ENCODE results near the gene UNC13C.

The UNC13C gene

DNA sequence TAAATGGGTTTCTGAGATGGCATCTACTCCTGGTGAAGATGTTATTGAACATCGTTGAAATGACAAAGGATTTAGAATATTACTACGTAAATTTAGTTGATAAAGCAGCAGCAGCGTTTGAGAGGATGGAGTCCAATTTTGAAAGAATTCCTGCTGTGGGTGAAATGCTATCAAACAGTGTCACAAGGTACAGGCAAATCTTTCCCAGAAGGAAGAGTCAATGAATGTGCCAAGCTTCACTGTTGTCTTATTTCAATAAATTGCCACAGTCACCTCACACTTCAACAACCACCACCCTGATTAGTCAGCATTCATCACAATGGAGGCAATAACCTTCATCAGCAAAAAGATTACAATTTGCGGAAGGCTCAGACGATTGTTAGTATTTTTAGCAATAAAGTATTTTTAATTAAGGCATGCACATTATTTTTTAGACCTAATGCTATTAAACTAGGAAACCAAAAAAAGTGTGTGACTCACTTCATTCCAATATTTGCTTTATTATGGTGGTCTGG lies 142.8 kb downstream of the UNC13C start:
- no peak for DNase-seq

DNA sequence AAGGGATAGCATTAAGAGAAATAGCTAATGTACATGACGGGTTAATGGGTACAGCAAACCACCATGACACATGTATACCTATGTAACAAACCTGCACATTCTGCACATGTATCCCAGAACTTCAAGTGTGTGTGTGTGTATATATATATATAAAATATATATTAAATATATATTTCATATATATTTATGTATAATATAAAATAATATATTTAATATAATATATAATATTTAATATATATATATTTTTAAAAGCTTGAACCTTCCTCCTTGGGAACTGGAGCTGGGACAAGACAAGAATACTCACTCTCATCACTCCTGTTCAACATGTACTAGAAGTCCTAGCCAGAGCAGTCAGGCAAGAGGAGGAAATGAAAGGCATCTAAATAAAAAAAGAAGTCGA lies 149.3 kb downstream of the UNC13C start:
- DNase-seq: no peak

DNA sequence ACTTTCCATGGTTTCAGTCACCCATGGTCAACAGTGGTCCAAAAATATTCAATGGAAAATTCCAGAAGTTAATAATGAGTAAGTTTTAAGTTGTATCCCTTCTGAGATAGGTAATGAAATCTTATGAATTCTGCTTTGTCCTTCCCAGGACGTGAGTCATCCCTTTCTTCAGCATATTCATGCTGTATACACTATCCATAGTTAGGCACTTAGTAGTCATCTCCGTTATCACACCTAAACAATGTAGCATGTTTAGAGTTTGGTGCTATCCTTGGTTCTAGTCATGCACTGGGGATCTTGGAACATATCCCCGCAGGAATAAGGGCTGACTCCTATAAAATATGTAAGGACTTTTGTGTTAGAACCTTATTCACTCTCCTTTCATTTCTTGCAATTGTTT lies 153.2 kb downstream of the UNC13C start:
- no peak for DNase-seq

DNA sequence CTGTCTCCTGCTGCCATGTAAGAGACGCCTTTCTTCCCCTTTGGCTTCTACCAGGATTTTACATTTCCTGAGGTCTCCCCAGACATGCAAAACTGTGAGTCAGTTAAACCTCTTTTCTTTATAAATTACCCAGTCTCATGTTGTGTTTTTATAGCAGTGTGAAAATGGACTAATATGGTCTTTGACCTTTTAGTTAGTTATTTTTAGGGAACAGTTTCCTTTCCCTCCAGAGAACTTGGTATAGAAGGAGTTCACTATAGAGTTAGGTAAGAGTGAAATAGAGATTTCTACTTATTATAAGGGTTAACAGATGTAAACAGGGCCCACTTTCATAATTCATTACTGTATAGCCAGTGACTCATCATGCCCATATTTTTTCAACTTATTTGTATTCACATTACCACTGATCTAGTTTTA lies 170.9 kb downstream of the UNC13C start:
- DNase-seq: no peak

DNA sequence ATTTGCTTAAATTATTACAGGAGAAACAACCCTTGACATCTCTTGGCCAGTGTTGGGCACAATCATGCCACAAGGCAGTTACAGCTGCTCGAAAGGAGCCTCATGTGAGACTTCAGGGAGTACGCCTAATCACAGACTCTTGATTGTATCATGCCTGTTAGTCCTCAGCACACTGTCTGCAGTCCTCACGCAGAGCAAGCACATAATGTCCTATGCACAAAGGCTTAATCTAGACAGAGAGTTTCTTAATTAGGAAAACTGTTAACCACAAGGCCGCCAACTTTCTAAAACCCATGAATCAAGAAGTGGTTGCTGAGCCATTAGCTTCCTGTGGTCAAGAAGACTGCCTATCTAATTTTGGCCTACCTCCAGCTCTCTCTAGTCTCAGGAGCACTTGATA lies 172.0 kb downstream of the UNC13C start:
- no peak for DNase-seq

DNA sequence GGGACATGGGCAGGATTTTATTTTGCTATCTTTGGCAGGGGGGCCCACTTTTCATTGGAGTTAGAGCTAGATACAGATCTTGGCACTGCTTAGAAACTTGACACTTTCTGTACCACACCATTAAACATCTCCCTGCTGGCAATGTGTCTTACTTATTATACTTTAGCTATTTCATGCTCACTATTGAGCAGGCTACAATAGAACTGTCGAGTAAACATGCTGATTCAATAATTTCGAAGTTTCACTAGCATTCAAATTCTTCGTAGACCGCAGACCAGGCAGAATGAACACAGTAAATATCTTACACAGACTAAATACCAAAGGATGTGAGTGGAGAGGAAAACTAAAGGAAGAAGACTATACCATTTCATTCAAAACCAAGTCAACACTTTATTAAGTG lies 180.8 kb downstream of the UNC13C start:
- DNase-seq: no peak

DNA sequence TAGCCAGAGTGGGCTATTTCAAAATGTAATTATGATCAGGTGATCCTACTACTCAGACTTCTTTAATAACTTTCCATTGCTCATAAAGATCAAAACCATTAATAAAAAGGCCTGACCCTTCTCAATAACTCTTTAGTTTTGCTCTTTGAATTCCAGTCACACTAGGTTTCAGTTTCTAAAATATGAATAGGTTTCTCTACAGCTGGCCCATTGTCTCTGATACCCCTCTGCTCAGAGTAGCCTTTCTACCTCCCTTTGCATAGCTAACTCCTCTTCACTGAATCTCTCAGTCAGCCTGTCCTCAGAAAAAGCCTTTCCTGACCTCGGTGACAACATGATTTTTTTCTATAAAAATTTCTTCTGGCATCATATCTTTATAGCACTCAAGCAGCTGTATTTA lies 209.1 kb downstream of the UNC13C start:
- no peak for DNase-seq

DNA sequence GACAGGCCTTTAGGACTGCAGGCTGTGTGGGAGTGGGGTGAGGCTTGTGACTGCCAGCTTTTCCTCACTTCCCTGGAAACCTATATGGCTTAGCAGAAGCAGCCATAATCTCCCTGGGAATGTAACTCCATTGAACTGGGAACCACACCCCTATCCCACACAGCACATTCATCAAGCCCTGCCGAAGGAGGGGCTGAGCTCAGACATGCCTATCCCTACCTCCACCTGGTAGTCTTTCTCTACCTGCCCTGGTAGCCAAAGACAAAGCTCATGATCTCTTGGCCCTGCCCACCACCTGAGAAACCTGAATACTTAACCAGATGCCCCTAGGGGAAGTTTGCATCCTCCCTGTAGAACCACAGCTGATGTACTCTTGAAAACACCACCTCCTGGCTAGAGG lies 219.8 kb downstream of the UNC13C start:
- DNase-seq: no peak

DNA sequence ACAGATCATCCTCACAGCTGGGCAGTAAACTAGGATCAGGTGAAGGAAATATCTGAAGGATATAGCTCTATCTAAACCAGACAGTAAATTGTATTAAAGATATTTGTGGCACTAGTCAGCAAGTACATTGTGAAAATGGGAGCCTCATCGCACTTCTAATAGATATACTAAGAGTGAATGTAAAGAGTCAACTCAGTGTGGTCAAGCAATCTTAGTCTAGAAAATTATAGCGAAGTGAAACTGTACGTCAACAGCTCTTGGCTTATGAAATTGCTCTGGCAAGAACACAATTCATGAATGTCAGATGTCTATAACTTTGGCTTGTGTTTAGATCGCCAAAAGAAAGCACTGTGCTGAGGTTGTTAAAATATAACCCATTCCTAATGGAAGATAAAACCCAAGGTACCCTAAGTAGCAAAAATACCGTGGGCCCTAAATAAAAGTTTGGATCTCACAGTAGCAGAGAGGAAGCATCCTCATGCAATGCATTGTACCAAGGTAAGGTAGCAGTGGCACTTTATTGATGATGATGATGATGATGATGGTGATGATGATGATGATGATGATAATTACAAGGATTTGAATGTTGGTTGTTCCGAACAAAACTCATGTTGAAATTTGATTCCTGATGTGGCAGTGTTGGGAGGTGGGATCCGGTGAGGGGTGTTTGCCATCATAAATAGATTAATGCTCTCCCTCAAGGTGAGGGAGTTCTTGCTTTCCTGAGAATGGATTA lies 228.5 kb downstream of the UNC13C start:
- no peak for DNase-seq

DNA sequence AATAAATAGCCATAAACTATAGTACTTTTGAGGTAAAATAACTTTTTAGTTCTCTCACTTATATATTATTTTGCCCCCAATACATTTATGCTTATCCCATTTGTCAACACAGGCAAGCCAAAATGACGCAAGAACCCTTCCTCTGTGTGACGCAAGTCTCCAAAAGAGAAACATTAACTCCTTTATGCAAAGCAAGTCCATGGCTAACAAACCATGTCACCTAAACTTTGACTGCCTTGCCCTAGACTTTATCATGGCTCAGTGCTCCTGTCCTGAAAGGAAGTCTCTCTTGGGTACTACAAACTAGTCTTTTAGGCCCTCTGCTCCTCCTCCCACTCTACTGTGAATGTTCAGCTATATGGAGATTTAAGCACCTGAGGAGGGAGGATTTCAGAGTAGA lies 230.5 kb downstream of the UNC13C start:
- DNase-seq: no peak

DNA sequence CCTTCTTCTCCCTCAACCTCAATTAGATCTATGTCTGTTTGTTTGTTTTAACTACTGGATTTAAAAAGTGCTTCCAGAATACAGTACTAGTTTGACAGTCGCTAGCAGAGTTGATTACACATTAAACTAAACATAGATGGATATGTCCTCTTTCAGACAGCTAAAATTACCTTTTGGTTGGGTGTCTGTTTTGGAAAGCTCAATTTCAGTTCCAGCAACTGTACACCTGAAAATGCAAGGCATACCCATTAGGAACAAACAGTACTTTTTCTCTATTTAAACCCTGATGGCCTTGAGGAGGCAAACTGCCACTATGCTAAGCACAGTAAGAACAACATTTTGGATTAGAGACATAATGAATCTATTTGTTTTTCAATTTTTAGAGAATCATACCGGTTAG lies 234.4 kb downstream of the UNC13C start:
- DNase-seq: no peak

DNA sequence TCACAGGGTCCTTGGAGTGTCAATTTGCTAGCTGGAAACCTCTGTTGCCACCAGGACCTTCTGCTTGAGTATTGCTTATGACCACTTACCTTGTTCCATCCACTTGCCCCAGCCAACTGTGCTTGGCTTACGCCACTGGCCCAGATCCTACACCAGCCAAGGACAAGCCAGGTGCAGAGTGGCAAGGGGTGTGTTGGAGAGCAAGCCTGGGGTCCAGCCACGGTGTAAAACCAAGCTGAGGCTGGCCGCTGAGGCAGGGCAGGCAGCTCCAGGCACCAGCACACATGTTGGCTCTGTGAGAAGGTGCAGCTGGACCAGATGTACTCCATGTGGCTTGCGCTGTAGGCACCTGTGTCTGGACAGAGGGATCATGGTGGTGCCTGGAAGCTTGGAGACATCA lies 248.2 kb downstream of the UNC13C start:
- DNase-seq: no peak

DNA sequence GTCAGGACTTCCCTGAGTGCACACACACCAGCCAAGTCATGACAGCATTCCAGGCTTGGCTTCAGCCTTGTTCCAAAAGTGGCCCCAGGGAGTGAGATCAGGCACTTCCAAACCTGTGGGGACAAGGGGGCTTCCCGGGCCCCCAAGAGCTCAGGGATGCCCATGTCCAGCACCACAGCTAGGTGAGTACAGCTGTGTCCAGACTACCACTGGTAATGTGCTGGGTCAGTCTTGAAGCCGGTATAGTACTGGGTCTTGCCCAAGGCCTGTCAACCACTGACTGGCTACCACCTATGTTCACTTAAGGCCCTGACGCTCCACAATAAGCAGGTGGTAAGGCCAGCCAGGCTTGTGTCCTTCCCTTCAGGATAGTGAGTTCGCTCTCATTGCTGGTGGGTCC lies 249.3 kb downstream of the UNC13C start:
- no peak for DNase-seq

DNA sequence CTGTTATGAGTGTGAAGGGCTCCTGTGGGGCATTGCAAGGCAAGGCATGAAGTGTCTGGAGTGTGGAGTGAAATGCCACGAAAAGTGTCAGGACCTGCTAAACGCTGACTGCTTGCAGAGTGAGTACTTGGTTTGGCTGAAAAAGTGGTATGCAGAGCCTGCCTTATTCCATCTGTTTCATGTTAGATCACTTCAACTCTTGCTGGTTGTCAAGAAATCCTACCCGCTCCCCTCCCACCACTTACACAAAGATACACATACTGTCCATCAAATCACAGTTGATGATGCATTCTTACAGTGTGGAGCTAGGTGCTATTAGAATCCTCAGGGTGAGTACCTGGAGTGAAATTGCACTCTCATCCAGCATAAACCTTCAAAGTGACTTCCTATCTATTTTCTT lies 272.1 kb downstream of the UNC13C start:
- DNase-seq: no peak

DNA sequence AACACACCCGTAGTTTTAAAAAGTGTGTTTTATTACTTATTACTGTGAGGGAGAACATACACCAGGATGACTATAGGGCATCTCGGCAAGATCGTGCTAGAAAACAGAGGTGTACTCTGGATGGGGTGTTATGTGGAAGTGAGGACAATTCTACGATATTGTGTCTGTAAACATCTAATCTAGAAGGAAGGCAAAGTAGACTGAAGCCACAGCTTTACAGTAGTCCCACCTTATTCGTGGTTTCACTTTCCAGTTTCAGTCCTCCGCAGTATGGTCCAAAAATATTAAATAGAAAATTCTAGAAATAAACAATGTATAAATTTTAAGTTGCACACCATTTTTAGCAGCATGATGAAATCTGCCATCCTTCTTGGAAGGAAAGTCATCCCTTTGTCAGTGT lies 277.9 kb downstream of the UNC13C start:
- DNase-seq: no peak

DNA sequence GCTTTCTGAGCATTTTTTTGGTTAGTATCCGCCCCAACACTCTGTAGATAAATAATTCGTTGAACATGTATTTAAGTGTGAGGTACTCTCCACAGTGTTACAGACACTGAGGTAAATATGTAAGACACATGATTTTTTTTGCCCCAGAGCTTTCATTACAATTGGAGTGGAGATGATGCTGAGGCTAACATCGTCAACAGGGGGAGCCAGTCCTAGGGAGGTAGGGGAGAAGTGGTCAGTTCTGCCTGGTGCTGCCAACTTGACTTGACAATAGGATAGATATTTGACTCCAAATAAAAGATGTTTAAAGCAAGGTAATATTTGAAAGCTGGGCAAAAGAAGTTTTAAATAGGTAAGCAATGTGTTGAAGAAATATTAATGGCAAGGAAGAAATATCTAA lies 295.7 kb downstream of the UNC13C start:
- DNase-seq: no peak

DNA sequence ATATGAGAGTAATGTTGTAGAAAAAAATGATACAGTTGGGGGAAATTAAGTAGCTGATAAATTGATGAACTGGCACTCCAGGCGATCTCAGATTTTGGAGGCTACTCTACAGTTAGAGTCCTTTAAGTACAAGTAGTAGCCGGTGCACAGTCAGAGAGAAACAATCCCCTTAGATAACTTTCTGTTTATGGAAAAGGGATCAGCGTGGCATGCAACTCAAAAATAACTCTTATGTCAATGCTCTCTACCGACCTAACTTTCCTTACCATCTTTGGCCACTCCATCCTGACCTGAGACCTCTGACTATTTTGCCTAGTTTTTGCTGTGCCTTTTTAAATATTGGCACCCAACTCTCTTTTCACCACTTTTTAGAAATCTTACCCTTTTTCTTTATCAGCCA lies 299.6 kb downstream of the UNC13C start:
- no peak for DNase-seq

DNA sequence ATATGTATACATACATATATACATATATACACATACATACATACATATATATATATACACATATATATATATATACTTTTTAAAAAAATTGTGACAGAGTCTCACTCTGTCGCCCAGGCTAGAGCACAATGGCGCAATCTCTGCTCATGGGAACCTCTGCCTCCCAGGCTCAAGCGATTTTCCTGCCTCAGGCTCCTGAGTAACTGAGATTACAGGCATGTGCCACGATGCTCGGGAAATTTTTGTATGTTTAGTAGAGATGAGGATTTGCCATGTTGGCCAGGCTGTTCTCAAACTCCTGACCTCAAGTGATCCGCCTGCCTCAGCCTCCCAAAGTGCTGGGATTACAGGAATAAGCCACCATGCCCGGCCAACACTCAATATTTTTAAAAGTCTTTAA lies 302.5 kb downstream of the UNC13C start:
- DNase-seq: no peak

DNA sequence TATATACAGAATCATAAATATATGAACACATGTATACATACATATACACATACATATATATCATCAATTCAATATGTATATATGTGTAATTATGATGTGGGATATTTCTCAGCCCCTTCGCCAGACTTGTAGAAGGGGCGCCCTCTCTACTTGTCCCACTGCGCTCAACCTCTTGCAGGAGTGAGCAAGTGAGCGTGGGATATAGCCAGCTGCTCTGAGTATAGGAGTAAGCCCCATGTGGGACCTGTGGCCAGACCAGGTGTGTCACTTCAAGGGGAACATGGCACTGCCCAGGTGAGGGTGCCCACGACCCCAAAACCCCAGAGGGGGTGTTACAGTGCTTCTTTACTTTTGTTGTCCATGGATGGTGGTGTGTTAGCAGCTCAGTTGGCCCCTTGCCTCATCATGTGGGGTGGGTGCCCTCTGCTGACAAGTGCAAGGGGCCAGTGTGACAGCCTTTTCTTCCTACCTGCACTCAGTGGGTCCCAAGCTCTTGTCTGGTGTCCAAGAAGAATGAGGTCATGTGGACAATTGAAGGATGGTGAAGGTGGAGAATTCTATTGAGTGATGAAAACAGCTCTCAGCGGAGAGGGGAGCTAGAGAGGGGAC lies 304.1 kb downstream of the UNC13C start:
- no peak for DNase-seq

DNA sequence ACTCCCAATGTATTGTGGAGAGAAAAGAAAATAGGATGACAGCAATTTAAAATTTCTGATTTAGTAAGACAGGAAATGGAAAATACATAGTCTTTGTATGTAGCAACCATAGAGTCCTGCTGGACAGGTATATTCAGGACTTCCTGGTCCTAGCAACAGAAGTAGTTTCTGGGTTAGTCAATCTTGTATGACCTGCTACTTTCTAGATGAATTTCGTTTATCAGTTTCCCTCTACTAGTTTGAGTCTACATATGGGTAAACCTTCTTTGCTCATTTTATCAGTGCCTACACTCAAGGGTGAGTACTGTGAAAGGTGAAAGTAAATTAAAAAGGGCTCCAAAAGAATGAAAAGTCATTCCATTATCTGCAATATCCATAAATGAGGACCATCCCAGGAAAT lies 309.8 kb downstream of the UNC13C start:
- no peak for DNase-seq

DNA sequence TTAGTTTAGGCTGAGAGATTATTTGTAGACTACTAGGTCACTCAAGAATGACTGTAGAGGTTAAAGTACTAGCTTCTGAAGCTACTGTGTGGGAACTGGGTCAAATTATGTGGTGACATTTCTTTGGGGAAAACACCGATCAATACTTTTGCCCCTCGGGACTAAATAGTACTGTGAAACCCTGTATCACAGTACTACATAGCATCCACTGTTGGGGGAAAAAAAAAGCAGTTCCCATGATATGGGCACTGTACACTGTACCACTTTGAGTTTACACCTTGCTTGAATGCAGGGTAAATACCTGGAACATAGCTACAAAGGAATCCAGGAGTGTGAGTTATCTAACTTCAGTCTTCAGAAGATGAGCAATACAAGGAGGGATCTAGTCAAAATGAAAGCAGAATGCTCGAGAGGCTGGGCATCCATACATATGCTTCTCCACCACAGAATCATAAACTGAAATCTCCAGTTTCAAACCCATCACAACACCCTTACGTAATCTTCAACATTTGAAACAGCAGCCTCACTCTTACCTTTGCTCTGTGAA lies 311.4 kb downstream of the UNC13C start:
- DNase-seq: no peak

DNA sequence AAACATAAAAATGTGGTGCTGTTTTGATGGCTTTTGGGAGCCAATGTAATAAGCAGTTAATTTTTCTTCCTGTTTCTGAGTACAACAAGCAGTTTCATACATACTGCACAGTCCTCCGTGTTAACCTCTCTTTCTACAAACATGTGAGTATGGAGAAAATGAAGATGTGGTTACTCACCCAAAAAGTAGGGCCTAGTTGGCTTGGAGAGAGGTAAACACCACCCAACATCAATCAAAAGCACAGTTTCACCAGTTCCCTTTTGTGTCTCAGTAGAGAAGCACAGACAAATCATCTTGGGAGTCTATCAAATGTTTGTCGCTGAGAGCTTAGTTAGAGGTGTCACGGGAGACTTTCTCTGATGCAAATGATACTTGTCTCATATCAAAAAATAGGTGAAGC lies 320.2 kb downstream of the UNC13C start:
- DNase-seq: no peak

DNA sequence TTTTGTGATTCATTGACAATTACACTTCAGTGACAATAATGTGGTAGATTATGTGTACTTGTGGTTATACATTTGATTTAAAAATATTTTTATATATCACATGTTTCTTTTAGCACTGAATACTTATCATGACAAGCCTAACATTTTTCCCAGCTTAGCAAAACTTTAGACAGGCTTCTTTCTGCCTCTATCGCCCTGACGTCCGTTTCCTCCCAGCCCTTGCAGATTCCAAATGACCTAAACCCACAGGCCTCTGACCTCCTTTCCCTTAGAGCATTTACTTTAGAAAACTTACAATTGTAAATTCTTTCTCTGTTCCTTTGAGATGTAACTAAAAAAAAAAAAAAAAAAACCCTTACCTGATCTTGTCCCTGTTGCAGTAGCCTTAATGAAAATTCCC lies 326.1 kb downstream of the UNC13C start:
- no peak for DNase-seq

DNA sequence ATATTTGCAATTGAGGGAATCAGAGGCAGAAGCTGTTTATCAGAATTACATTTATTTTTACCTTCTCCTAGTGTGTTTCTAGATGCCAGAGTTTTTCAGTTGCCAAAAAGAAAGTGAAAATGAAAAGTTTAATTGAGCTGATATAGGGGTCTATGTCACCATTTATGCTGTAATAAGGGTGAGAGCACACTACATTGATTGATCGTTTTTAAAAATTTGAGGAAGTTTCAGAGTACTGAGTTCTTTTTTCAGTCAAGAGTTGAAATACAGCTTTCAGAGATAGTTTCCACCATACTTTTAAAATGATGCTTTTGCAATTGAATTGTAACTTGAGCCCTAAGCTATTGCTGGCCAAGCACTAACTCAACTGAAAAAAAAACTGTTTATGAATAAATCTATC lies 326.9 kb downstream of the UNC13C start:
- no peak for DNase-seq
